ENCODE results near the gene RAB7B. TPM values are rescaled to one million over a fixed set of nuclear protein-coding genes. Genes with fewer than 3 reads are reported as not detected.

The RAB7B gene
- total RNA-seq, 1 donor from 2014 or later, result not detected

- no peak for DNase-seq (ENCODE audit: extremely low read depth, low read depth, low spot score)
Observed at GRCh38 chr1:205976036-205976435, 27.2 kb downstream of the RAB7B start.

- no peak for DNase-seq (ENCODE audit: extremely low read depth, low read depth, low spot score)
Observed at GRCh38 chr1:205975387-205975998, 27.7 kb downstream of the RAB7B start.

- DNase-seq (ENCODE audit: extremely low read depth, low read depth, low spot score), result no peak
Observed at GRCh38 chr1:205974712-205975111, 28.5 kb downstream of the RAB7B start.

GRCh38 chr1:205973377-205974232 is 29.6 kb downstream of the RAB7B start:
- DNase-seq (ENCODE audit: extremely low read depth, low read depth, low spot score), result no peak

GRCh38 chr1:205972491-205973168 is 30.6 kb downstream of the RAB7B start:
- DNase-seq (ENCODE audit: extremely low read depth, low read depth, low spot score), result no peak

DNA sequence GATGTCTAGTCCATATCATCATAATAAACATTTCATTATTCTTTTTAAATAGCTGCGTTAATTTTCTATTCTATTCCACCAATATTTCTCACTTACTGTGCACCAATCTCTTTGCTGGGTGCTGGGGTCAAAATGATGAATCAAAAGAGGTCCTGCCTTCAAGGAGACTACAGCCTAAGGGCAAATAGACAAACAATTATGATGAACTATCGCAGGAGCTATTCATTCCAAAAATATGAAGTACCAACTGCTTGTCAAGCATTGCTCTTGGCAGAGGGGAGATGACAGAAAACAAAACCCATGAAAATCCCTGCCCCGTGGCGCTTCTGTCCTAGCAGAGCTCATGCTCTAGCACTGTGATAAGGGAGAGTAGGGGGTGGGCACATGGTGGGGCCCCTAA is 31.1 kb downstream of the RAB7B start:
- no peak for DNase-seq (ENCODE audit: extremely low read depth, low read depth, low spot score)

DNA sequence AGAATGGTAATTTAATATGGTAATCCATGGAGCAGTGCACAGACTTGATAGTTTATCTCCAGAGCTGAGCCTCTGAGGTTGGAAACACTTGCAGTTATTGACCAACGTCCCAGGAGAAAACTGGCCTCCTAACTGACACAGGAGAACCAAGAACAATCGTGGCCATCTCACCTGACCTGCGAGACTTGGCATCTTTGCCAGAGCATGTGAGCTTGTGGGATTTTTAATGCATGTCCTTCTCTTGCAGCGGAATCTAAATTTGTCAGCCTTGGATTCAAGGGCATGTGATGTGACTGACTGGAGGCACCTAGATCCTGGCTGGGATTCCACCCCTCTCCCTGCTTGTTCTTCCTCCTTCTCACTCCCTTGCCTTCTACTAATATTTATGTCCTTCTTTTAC is 32.1 kb downstream of the RAB7B start:
- no peak for DNase-seq (ENCODE audit: extremely low read depth, low read depth, low spot score)

DNA sequence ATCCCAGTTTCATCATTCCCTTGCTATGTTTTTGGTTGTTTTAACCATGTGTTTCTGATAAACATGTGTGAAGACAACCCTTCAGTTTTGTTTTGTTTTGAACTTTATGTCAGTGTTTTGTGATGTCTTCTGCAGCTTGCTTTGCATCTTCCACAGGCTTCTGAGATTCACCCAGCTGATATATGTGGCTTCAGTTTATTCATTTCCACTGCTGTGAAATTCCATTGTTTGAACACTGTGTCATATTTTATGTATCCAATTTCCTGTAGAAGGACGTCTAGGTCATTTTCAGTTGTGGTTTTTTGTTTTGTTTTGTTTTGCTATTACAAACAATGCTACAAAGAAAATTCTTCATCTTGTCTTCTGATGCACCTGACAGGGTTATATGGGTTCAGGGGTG is 32.7 kb downstream of the RAB7B start:
- DNase-seq (ENCODE audit: extremely low read depth, low read depth, low spot score), result no peak

- no peak for DNase-seq (ENCODE audit: extremely low read depth, low read depth, low spot score)
Observed at GRCh38 chr1:205969229-205969628, 34.0 kb downstream of the RAB7B start.

GRCh38 chr1:205967554-205968335 is 35.5 kb downstream of the RAB7B start:
- DNase-seq (ENCODE audit: extremely low read depth, low read depth, low spot score), result no peak

GRCh38 chr1:205965036-205965884 is 37.9 kb downstream of the RAB7B start:
- no peak for DNase-seq (ENCODE audit: extremely low read depth, low read depth, low spot score)

GRCh38 chr1:205963352-205964155 is 39.6 kb downstream of the RAB7B start:
- DNase-seq (ENCODE audit: extremely low read depth, low read depth, low spot score), result no peak

GRCh38 chr1:205962821-205963221 is 40.4 kb downstream of the RAB7B start:
- no peak for DNase-seq (ENCODE audit: extremely low read depth, low read depth, low spot score)

DNA sequence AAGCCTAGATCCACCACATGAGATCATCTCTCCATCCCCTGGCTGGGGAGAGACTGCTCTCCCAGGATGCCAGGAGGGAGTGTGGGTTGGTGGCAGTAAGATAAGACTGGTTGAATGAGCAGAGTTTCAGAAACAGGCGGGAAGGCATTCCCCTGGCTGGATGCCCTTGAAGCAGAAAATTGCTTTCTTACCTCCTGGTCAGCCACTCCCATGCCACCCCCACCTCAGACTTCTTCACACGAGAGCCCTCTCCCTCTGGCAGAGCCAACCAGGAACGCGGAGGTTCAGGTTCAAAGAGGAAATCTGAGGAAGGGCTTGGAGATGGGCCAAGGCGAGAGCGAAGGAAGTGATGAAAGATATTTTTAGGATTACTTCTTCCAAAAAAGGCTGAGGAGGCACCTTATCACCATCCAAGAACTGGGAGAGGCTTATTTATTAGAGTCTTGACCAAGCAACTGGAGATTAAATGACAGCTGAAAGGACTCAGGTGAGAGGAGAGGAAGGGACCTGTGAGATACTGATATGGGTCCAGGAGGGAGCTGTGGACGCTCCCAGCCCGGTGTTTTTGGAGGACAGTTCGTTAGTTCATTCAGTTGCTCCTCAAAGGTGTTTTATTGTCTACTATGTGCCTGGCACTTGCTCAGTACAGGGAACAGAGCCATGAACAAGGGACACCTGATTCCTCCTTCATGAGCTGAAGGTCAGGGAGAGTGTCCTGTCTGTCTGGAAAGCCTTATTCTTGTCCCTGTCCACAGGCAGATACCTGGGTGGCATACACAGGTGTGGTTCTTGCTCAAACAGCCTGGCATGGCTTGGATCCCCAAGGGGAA is 41.0 kb downstream of the RAB7B start:
- DNase-seq (ENCODE audit: extremely low read depth, low read depth, low spot score), result no peak

DNA sequence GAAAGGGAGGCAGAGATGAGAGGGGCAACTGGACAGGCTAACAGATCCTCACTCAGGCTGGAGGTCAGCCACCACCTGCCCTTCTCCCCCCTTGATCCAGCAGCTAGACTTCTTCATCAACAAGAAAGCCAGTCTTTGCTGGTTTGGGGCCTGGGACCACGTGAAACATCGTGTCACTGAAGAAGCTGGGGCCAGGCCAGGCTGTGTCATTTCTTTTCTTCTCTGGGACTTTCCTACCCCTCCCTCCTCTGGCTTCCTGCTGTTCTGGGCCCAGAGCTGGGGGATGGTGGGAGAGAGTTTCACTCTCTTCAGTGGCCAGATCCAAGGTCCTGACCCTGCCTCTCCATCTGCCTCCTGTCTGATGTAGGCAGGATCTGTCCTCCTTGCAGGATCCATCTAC is 41.8 kb downstream of the RAB7B start:
- no peak for DNase-seq (ENCODE audit: extremely low read depth, low read depth, low spot score)

DNA sequence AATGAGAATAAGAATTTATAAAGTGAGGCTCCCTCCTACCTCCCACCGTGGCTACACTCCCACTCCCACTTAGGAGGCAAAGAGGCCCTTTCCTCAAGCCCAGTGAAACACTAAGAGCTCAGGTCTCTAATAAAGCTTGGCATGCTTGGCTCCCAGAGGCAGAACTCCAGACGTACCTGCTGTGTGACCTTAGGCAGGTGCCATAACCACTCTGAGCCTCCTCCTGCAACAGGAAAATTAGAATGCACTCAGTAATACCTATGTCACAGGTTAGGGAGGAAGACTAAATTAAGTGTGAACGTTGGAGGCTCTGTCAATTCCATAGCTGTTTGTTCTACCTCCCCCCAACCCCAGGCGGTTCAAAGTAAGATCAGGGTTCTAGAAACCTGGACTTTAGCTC is 43.4 kb downstream of the RAB7B start:
- no peak for DNase-seq (ENCODE audit: extremely low read depth, low read depth, low spot score)

- DNase-seq (ENCODE audit: extremely low read depth, low read depth, low spot score), result no peak
Observed at GRCh38 chr1:205955499-205955898, 47.7 kb downstream of the RAB7B start.

- no peak for DNase-seq (ENCODE audit: extremely low read depth, low read depth, low spot score)
Observed at GRCh38 chr1:205954819-205955404, 48.3 kb downstream of the RAB7B start.

All from glomerular endothelial cell (primary cell).